ENCODE results near the gene LRP6.

Gene LRP6

GRCh38 chr12:12240662-12241340 is 26.0 kb downstream of the LRP6 start:
- no peak for TF ChIP-seq CTCF (IDR thresholded peaks at IDR 0.05; ENCODE audit: low read depth, low read length)

GRCh38 chr12:12239127-12239526 is 27.7 kb downstream of the LRP6 start:
- no peak for TF ChIP-seq CTCF (IDR thresholded peaks at IDR 0.05; ENCODE audit: low read depth, low read length)
- no peak for DNase-seq (ENCODE audit: extremely low read depth, low read depth)

More at GRCh38 chr12:12240662-12241340, 26.0 kb downstream of the LRP6 start:
- no peak for DNase-seq (ENCODE audit: extremely low read depth, low read depth)

- no peak for DNase-seq (ENCODE audit: extremely low read depth, low read depth)
- TF ChIP-seq CTCF (IDR thresholded peaks at IDR 0.05; ENCODE audit: low read depth, low read length): no peak
Observed at GRCh38 chr12:12238605-12239004, 28.2 kb downstream of the LRP6 start.

GRCh38 chr12:12236896-12237295 is 29.9 kb downstream of the LRP6 start:
- no peak for DNase-seq (ENCODE audit: extremely low read depth, low read depth)
- TF ChIP-seq CTCF (IDR thresholded peaks at IDR 0.05; ENCODE audit: low read depth, low read length): no peak

GRCh38 chr12:12230275-12230674 is 36.6 kb downstream of the LRP6 start:
- no peak for TF ChIP-seq CTCF (IDR thresholded peaks at IDR 0.05; ENCODE audit: low read depth, low read length)
- DNase-seq (ENCODE audit: extremely low read depth, low read depth): no peak

GRCh38 chr12:12229556-12230092 is 37.2 kb downstream of the LRP6 start:
- TF ChIP-seq CTCF (IDR thresholded peaks at IDR 0.05; ENCODE audit: low read depth, low read length): no peak
- DNase-seq (ENCODE audit: extremely low read depth, low read depth): peak; percentile 54

- no peak for TF ChIP-seq CTCF (IDR thresholded peaks at IDR 0.05; ENCODE audit: low read depth, low read length)
- DNase-seq (ENCODE audit: extremely low read depth, low read depth): no peak
Observed at GRCh38 chr12:12228402-12228801, 38.4 kb downstream of the LRP6 start.
